ENCODE results near the gene DGKI.

DNA sequence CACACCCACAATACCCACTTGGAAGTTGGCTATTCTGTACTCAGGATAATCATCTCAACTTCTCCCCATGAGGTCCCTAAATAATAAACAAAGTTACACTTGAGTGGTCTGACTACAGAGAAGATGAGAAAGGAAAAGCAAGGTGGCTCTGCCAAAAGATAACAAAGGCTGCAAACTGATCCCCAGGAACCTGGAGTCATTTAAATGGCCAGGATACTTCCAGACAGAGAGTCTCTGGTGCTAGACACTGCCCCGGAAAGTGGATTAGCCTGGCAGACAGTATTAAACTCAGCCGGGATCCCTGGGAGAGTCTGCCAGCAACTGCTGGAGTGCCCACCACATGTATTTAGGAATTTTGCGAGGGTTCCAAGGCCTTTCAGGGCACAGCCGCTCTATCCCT is 93.7 kb downstream of the DGKI start:
- no peak for TF ChIP-seq POLR2AphosphoS5 (IDR thresholded peaks at IDR 0.05)
- no peak for TF ChIP-seq POLR2A (IDR thresholded peaks at IDR 0.05)
- TF ChIP-seq, protein P1, sequence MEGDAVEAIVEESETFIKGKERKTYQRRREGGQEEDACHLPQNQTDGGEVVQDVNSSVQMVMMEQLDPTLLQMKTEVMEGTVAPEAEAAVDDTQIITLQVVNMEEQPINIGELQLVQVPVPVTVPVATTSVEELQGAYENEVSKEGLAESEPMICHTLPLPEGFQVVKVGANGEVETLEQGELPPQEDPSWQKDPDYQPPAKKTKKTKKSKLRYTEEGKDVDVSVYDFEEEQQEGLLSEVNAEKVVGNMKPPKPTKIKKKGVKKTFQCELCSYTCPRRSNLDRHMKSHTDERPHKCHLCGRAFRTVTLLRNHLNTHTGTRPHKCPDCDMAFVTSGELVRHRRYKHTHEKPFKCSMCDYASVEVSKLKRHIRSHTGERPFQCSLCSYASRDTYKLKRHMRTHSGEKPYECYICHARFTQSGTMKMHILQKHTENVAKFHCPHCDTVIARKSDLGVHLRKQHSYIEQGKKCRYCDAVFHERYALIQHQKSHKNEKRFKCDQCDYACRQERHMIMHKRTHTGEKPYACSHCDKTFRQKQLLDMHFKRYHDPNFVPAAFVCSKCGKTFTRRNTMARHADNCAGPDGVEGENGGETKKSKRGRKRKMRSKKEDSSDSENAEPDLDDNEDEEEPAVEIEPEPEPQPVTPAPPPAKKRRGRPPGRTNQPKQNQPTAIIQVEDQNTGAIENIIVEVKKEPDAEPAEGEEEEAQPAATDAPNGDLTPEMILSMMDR (IDR thresholded peaks at IDR 0.05 in 8 of 11, conservative IDR thresholded peaks at IDR 0.05 in 3 of 11), result no peak

Data from spleen (tissue), 7 donors.